GM19328 (cell line): Measurements from ENCODE around the gene ANKRD13B.
A peak's percentile ranks its signal among the peaks of the same experiment; 100 is the strongest.

Experiments
- ATAC-seq: cut with Tn5 transposase; IDR thresholded peaks from one replicate; pipeline ENCODE4 v1.9.1; 2021; ENCODE audit warnings: mild to moderate bottlenecking, moderate library complexity; ENCODE audit not compliant: unreplicated experiment

ANKRD13B gene

DNA sequence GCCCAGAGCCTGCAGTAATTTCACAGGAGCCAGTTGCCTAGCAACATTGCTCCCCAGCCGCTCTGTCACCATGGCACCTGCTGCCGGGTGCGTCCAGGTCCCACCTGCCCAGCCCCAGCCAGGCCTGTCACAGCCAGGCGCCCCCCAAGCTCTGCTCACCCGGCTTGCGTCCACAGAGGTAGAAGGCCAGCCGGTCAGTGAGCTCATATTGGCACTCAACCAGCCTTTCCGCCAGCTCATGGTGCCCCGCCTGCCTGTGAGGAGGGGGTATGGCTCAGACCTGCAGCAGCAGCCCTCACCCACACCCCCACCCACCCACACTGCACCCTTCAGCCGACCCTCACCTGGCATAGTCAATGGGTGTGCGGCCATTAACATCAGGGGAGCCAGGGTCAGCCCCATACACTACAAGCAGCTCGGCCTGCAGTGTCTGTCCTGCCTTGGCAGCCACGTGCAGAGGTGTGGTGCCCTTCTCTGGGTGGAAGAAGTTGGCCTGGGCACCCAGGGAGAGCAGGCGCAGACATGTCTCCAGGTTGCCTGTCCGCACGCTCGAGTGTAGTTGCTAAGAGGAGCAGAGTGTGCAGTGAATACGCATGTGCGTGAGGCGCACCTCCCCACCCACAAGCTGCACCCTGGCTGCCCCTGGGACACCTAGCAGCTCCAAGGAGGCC is 11.2 kb upstream of the ANKRD13B start:
- no peak for ATAC-seq

DNA sequence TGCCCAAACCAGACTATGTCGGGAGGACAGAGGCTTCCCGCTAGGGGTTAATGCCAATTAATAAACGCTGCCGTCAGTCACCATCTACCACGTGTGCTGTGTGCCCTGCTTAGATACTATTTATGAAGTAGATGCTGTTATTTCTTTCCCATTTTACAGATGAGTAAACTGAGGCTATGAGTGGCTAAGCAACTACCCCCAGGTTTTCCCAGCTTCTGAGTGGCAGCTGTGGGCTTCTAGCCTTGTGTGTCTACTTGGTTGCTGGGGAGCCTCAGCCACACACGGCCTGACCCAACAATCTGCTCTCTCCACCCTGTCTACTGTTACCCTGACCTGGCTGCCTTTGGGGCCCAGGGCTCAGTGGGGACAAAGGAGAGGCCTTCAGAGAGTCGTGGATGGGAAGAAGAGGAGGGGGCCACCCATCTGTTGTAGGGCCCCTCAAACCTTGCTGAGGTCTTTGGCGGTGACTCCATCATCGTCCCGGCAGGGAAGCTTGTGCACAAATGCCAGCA is 10.6 kb upstream of the ANKRD13B start:
- ATAC-seq = no peak

DNA sequence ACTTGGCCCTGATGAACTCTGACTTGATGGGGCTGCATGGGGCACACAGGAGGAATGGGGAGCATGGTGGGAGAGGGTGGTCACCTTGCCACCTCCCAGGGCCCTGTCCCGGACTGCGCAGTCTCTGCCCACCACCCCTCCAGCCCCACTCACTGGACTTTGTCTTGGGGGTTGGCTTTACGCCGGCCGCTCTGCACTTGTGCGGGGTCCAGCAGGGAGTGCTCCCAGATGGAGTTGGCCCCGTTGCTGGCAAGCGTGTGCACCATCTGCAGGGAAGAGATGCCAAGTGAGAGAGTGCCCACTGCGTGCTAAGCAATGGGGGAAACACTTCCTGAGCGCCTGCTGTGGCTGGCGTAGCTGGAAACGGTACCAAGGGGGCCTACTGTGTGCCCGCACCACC is 10.2 kb upstream of the ANKRD13B start:
- ATAC-seq = no peak

DNA sequence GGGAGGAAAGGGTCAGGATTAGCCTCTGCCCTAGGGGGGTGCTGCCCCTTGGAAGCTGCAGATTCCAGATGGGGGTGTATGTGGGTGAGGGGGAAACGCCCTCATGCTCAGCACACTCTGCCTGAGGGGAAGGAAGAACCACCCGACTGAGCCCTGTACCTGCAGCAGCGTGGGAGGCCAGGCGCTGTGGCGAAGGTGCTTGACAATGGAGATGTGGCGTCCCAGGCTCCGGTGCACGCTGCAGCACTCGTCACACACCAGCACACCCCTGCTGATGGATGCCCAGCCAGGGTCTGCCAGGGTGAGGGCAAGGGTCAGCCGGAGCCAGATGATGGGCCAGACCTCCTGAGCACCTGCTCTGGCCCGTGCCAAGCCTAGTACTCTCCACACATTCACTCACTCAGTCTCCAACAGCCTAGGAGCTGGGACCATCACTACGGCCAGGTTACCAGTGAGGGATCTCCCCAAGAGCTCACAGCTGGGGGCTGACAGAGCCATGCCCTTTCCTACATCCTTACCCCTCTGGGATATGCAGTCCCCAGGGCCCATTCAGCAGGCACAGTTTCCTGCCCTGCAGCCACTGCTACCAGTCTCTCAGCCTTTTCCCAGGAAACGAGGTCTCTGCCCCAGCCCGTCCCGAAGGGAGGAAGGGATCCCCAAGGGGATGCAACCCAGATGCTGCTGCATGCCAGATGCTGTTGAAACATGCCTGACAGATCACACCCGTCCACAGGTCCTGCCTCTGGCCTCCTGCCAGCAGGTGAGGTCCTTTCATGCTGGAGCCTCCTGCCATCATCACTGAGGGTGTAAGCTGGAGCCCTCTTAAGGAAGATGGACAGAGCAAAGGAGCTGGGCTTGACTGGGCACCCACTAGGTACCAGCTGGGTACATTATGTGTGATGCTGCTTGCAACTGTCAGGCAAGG is 9.3 kb upstream of the ANKRD13B start:
- ATAC-seq = no peak

DNA sequence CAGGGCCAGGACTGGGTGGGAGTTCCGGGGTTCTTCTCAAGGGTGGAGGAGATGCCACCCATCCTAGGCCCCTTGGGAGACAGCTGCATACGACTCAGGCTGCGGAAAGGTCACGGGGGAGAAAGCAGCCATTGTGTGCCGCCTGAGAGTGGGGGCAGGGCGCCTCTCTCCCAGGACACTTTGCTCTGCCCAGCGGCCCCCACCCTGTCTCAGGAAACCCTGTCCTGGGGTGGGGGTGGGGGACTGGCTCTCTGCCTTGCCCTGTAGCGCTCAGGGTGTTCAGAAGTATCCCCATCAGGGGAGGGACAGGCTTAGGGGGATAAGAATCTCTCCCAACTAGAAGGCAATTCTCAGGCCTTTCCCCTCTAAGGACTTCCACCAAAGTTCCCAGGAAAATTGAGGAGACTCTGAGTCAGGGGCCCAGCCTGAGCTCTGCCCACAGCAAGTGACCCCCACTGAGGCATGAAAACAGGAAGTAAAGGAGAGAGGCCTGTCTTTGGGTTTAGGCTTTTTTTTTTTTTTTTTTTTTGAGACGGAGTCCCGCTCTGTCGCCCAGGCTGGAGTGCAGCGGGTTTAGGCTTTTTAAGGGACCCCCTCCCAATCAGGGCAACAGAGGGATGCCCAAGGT is 8.4 kb upstream of the ANKRD13B start:
- no peak for ATAC-seq

DNA sequence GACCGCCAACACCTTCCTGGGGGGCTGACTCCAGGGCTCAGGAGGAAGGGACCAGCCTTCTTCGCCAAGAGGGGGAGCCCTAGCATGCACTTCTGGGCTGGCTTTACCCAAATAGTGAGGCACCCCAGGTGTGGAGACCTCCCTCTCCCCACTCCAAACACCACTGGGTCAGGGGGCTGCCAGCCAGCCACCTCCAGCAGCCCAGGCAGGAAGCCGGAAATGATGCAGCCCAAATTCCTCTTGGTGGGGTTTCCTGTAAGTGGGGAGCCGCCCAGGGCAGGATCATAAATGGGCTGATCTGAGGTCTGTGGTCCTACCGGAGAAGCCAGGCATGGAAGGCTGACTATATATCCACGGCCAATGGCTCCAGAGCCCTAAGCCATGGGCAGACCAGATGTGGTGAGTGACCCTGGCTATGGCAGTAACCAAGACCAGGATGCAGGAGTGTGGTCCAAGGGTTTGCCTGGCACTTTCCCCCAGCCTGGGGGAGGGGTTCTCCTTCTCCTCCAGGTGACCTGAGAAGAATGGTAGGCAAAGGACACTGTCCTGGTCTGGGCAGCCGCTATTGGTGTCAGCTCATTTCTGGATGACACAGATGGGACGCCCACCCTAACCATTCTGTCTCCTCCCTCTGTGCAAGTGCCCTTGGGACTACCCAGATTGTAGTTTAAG is 7.7 kb upstream of the ANKRD13B start:
- ATAC-seq = no peak

DNA sequence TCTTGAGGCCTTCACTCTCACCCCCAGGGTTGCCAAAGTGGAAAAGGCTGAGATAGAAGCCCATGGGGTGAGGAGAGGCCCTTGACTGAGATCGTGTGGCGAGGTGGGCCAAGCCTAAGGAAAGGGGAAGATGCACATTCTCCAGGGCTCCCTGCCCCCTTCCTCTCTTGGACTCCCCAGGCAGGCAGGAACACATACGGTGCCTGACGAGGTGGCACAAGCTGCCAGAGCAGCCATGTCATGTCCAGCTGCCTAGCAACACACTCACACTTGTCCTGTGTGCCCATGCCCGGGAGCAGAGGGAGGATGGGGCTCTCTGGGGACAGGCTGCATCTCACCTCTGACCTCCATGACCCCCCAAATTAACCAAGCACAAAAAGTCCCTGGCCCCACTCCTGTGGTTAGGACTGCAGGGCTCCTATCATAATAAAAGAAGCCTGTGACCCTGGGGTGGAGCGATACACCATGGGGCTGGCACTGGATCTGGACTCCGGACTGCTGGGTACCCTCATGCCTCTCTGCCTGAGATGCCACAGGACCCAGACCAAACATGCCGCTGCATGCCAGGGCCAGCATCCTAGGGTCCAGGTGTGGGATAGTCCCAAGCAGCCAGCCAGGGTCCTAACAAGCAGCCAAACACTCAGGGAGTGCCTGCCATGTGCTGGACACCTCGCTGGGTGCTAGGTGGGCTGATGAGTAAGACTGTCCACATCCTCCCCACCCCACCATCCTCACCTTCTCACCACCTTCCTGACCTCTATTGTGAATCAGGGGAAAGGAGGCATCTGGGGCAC is 6.1 kb upstream of the ANKRD13B start:
- ATAC-seq = no peak

DNA sequence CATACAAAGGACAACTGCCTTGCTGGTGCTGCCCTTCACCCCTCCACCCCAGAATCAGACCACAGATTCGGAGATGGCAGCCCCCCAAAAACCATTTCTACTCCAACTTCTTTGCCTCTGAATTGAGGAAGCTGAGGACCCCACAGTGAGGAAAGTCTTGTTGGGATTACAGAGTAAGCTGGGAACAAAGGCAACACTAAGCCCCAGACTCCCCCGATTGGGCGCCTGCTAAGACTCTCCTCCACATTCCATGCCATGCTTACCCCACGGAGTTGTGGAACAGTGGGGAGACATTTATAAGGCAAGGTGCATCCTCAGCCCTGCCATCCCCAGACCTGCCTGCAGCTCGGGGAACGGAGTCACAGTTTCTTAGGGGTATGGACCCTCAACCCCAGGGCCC is 5.3 kb upstream of the ANKRD13B start:
- no peak for ATAC-seq

DNA sequence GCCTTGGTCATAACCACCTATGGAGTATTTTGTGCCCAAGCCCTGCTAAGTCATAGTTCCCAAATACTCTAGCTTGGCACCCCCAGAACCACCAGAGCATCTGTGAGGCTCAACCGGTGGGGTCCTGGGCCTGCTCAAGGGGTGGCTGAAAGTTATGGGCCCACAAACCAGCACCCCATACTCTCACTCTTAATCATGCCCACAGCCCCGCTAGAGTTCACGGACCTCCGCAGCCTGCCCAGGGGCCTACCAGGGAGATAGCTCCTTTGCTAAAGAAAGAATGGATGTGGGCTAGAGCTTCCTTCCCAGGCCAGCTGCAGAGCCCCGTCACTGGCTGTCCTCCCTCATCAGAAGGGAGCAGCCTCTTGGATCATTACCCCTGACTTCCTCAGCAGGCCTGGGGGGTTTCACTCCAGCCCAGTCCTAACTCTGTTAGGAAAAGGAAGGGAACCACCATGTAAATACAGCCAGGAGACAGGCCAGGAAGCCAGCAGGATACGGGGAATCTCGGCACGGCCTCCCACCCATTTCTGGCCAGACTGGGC is 4.8 kb upstream of the ANKRD13B start:
- no peak for ATAC-seq

DNA sequence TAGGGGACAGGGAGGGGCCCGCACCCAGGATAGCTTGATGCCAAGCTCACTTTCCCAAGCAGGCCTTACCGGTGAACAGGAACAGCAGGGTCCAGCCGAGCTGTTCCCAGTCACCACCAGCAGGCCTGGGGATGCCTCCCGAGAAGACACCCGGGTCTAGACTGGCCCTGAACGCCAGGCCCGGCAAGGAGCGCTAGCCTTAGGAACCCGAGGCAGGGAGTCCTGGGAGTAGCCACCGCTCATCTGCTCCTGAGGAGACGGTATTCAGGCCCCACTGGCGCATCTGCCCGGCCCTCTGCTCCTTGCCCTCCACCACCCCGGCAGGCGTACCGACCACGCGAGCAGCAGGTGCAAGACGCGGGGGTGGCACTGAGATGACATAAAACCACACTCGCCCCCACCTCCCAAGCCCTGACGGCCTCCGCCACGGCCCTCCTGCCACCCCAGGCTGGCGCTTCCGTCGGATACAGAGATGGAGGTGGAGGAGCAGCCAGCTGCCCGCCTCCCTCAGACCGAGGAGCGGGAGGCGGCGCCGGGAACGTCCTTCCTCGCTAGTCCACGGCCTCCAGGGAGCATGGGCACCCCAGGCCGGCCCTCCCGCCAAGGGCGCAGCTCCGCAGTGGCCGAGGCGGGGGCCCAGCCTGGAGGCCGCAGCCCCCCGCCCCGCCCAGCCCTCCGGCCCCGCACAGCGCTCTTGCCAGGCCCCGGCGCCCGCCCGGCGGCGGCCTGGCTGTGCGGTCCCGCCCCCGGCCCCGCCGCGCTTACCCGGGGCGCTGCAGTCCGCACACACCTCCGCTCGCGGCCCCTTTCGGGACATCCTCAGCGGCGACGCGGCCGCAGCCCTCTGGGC is 4.1 kb upstream of the ANKRD13B start:
- no peak for ATAC-seq

DNA sequence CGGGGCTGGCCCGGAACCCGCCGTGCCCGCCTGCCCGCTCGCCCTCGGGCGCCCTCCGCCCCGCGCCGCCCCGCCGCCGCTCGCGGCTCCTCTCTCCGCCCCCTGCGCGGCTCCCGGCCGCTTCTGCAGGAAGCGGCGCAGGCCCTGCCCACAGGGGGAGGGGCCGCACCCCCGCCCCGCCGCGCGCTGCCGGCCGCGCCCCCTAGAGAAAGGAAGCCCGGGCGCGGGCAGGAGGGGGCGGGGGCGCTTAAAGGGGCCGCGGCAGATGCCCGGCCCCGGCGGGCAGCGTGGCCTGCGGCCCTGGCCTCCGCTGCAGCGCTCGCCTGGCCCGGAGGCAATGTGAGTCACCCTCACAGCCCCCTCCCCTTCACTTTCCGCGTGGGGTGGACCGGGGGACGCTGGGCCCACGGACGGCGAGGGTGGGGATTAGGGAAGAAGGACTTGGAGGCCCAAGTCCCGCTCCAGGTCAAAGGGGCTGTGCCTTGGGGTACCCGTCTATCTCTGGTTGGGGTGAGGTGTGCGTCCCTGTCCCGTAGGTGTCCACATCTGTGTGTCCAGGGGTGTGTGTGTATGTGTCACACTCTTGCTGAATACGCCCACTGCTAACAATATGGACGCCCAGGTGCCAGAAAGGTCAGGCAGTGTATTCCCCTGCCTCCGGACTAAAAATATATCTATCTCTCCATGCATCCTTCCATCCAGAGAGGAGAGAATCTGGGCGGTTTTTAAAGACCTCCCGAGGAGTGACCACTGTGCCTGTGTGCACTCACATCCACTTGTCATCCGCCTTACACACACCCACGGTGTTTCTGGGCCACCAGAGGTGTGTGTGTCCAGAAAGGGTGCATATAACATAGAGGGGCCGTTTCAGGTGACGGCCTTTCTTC is 3.2 kb upstream of the ANKRD13B start, which contains the start of gene GIT1:
Gene GIT1 (minus strand): TSS at position 125 of the 887 bp plus-strand sequence. CDS start 270 bp downstream, outside the sequence.
- peak; percentile 54 for ATAC-seq

DNA sequence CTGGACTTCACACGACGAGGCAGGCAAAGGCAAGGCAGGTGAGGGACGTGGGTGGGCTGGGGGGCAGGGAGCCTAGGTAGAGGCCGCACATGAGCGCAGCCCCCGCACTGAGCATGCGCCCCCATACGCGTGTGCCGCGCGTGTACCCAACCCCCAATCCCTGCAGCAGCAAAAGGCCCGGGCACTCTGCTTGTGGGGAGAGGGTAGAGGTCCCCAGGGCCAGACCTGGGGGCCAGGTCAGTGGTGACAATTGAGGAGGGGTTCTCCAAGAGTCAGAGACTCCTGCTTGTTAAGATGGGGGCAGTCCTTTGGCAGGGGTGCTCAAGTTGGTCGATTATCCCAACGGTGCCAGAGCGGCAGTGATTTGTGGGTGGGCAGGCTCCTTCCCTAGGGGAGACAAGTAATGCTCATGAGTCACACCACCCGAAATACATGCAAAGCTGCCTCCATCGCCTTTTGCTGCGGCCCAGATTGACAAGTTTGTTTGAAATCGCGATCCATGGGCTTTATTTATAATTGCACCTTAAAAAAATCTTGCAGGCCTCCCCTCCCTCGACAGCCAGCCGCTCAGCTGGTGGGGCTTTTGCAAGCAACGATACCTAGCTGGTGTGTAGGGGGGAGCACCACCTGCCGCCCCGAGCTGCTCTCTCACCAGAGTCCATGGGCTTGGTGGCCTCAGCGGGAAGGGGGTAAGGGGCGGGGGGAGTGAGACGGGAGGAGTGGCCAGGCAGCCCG is 2.4 kb upstream of the ANKRD13B start:
- ATAC-seq = no peak

DNA sequence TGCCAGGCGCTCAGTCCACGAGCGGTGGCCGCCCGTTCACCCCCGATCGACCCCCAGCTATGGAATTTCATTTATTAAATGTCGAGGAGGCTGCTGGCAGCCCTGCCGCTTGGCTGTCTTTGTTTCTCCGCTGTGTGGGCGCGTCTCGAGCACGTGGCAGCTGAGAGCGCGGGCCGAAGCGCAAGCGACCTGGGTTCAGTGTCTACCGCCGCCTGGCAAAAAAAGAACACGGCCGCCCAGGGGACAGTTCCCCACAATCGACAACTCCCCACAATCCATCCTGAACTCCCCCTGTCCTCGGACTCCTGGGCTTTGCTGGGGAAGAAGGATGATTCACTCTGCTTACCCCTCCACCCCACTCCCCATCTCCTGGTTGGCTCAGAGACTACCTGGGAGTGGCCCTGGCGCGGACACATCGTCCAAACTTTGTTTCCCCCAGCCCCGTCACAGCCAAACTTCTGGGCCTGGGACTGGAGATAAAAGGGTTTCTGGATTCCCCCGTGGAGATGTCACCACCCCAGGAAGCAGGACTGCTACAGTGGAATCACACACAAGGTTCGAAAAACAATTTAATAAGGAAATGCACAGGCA is 1.7 kb upstream of the ANKRD13B start:
- ATAC-seq = no peak

DNA sequence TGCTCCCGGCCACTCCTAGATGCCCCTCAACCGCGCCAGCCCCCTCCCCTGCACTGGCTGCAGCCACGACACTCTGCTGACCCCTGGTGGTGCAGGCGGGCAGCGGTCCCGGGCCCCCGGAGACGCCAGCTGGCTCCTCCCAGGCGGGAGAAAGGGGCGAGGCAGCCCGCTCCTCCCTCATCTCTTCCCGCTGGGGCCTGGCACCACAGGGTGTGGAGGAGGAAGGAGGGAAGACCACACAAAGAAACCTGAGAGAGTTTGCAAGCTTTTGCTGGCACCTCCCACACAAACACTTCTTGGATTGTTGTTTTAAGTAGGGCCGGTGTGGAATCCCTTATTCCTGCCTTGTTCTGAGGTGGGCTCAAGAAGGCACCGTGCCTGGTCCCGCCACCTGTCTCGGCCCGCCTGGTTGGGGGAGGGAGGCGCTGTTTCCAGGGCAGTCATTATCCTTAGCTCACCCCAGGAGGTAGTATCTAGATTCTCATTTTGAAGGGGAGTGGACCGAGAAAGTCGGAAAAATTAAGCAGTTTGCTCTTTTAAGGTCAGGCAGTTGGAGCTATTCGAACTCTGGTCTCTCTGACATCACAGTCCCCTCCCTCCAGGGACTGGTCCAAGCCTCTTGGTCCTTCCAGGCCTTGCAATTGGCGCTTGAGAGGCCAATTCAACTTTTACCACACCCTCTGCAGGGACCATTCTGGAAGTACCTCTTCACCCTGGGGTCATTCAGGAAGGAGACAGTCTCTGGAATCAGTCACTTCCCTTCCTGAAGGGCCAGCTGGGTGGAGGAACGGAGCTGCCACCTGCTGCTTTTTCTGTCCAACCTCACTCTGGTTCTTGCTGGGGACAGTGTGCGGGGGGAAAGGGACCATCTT is 959 bp upstream of the ANKRD13B start:
- ATAC-seq = no peak

DNA sequence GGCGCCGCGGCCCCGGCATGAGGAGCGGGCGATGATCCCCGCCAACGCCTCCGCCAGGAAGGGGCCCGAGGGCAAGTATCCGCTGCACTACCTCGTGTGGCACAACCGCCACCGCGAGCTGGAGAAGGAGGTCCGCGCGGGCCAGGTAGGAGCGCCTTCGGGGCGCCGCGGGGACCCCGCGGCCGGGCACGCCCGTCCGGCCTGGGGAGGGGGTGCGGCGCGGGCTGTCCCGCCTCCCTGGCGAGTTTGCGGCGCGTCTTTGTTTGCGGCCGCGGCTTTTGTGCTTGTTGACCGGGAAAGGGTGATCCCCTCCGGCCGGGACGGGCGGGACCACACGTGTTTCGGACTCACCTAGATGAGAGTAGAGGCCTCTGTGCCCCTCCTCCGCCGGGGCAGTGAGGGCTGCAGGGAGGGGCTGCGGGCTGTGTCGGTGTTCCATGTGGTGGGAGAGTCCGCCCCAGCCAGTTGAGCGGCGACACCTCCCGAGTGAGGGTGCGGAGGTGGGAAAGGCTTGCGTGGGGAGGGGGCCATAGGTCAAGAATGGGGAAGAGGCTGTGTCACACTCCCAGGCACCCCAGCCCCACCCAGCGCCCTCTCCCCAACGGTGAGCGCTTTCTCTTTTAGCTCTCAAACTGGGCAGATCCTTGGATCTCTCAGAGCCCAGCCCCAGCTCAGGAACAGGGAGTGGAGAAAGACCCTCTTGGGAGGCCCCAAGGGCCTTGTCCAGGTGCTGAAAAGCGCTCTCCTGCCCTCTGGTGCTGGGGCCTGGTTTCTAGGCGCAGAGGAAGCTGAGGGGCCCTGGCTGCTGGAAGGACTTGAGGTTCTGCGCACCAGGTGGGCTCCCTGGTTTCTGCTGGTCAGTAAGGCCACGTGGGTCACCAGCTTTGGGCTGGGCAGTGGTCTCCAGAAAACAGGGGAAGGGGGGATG is 923 bp downstream of the ANKRD13B start:
- no peak for ATAC-seq
